NCI-H1694 (cell line): ENCODE data around the gene CIT.

Experiments
- DNase-seq: peaks from one replicate; lab custom pipeline; 2025; lab: John Stamatoyannopoulos, UW

Gene CIT

GRCh38 chr12:119644930-119645329 lies 232.2 kb downstream of the CIT start:
- no peak for DNase-seq

GRCh38 chr12:119642986-119643385 lies 234.1 kb downstream of the CIT start:
- no peak for DNase-seq
